Measurements from ENCODE around the gene KLRC4. TPM values are rescaled to one million over a fixed set of nuclear protein-coding genes. Genes with fewer than 3 reads are reported as not detected.
"Not testable (repeated sequence)": the region's sequence is repeated elsewhere in the genome, so short reads cannot be mapped to it uniquely, and the experiment has no call there.

Gene KLRC4
- total and polyA plus RNA-seq, 2 donors from 2014 or later: 1.4 TPM; not detected in 1

GRCh38 chr12:10374624-10375018 is 34.9 kb downstream of the KLRC4 start:
- intact Hi-C loops (cut with DNase I): no loop called here
- Histone ChIP-seq H3K36me3 (ENCODE audit: control insufficient read depth in 2 of 3, insufficient read depth in 3 of 3, low read length in 3 of 3) (no peaks in the 10 kb centered on the region), H3K9ac (ENCODE audit: low read length in 3 of 3) (no peak overlapping the region), H3K27ac (ENCODE audit: low read depth in 2 of 2, low read length in 2 of 2) (no peak overlapping the region), H3K9me3 (ENCODE audit: control insufficient read depth in 2 of 3, insufficient read depth in 1 of 3, low read length in 3 of 3) (no peaks in the 10 kb centered on the region), H3K4me3 (ENCODE audit: low read length in 3 of 3) (no peak overlapping the region), H3K4me1 (ENCODE audit: control insufficient read depth in 2 of 3, insufficient read depth in 2 of 3, low read depth in 1 of 3, low read length in 3 of 3) (no peaks in the 10 kb centered on the region), H3K27me3 (ENCODE audit: control insufficient read depth, insufficient read depth, low read length) (no peaks in the 10 kb centered on the region)
- FAIRE-seq (no peak), DNase-seq (no peak)
- TF ChIP-seq CTCF (IDR thresholded peaks at IDR 0.05; ENCODE audit: borderline replicate concordance, extremely low read depth, insufficient read depth): no peak

GRCh38 chr12:10372559-10372958 is 37.0 kb downstream of the KLRC4 start:
- no peaks in the 10 kb centered on the region for H3K27me3 ChIP-seq (ENCODE audit: control insufficient read depth, insufficient read depth, low read length)
- no peak for FAIRE-seq
- no peak overlapping the region for H3K27ac ChIP-seq (ENCODE audit: low read depth in 2 of 2, low read length in 2 of 2)
- no peak overlapping the region for H3K9ac ChIP-seq (ENCODE audit: low read length in 3 of 3)
- intact Hi-C loops (cut with DNase I): no loop called here
- H3K4me1 ChIP-seq (ENCODE audit: control insufficient read depth in 2 of 3, insufficient read depth in 2 of 3, low read depth in 1 of 3, low read length in 3 of 3): no peaks in the 10 kb centered on the region
- peak in 1 of 5 donors; percentile 46 for DNase-seq
- no peaks in the 10 kb centered on the region for H3K9me3 ChIP-seq (ENCODE audit: control insufficient read depth in 2 of 3, insufficient read depth in 1 of 3, low read length in 3 of 3)
- no peak for TF ChIP-seq CTCF (IDR thresholded peaks at IDR 0.05; ENCODE audit: borderline replicate concordance, extremely low read depth, insufficient read depth)
- no peaks in the 10 kb centered on the region for H3K36me3 ChIP-seq (ENCODE audit: control insufficient read depth in 2 of 3, insufficient read depth in 3 of 3, low read length in 3 of 3)
- no peak overlapping the region for H3K4me3 ChIP-seq (ENCODE audit: low read length in 3 of 3)

- H3K4me3 ChIP-seq (ENCODE audit: low read length in 3 of 3); H3K4me1 ChIP-seq (ENCODE audit: control insufficient read depth in 2 of 3, insufficient read depth in 2 of 3, low read depth in 1 of 3, low read length in 3 of 3); H3K9me3 ChIP-seq (ENCODE audit: control insufficient read depth in 2 of 3, insufficient read depth in 1 of 3, low read length in 3 of 3); H3K9ac ChIP-seq (ENCODE audit: low read length in 3 of 3); H3K27ac ChIP-seq (ENCODE audit: low read depth in 2 of 2, low read length in 2 of 2); H3K27me3 ChIP-seq (ENCODE audit: control insufficient read depth, insufficient read depth, low read length); FAIRE-seq; DNase-seq; H3K36me3 ChIP-seq (ENCODE audit: control insufficient read depth in 2 of 3, insufficient read depth in 3 of 3, low read length in 3 of 3); intact Hi-C loops (cut with DNase I): not testable (repeated sequence)
Observed at GRCh38 chr12:10371893-10372535, 37.5 kb downstream of the KLRC4 start.

GRCh38 chr12:10369557-10370415 is 39.8 kb downstream of the KLRC4 start:
- Histone ChIP-seq H3K9ac (ENCODE audit: low read length in 3 of 3) (no peak overlapping the region), H3K4me1 (ENCODE audit: control insufficient read depth in 2 of 3, insufficient read depth in 2 of 3, low read depth in 1 of 3, low read length in 3 of 3) (peaks cover 5 to 13% (median 9%) of the 10 kb centered on the region in 3 donors), H3K4me3 (ENCODE audit: low read length in 3 of 3) (no peak overlapping the region), H3K36me3 (ENCODE audit: control insufficient read depth in 2 of 3, insufficient read depth in 3 of 3, low read length in 3 of 3) (no peaks in the 10 kb centered on the region), H3K27ac (ENCODE audit: low read depth in 2 of 2, low read length in 2 of 2) (no peak overlapping the region), H3K27me3 (ENCODE audit: control insufficient read depth, insufficient read depth, low read length) (no peaks in the 10 kb centered on the region), H3K9me3 (ENCODE audit: control insufficient read depth in 2 of 3, insufficient read depth in 1 of 3, low read length in 3 of 3) (no peaks in the 10 kb centered on the region)
- FAIRE-seq (no peak), DNase-seq (no peak)
- TF ChIP-seq CTCF (IDR thresholded peaks at IDR 0.05; ENCODE audit: borderline replicate concordance, extremely low read depth, insufficient read depth): no peak
- intact Hi-C loops (cut with DNase I): no loop called here
